Liver (tissue), 9 donors: ENCODE measurements around the gene KSR2. TPM values are rescaled to one million over a fixed set of nuclear protein-coding genes. Genes with fewer than 3 reads are reported as not detected.
A peak's percentile ranks its signal among the peaks of the same experiment; 100 is the strongest.

ENCODE experiments used
- DNase-seq: peaks from one replicate; pipeline ENCODE4 v3.0.0-alpha.2; 2017; ENCODE audit warnings: low spot score
- H3K27ac ChIP-seq, 2 donors: one replicate each; pipeline ENCODE4 v1.7.0; 2013; ENCODE audit warnings: inconsistent platforms in 2 of 2, low read length in 2 of 2, control low read depth in 1 of 2, low read depth in 1 of 2, mild to moderate bottlenecking in 1 of 2
- H3K27me3 ChIP-seq, 4 donors: one replicate each; pipeline versions ENCODE4 v1.6.1 to v1.7.0; 2013; ENCODE audit warnings: low read length in 3 of 4, inconsistent platforms in 1 of 4, mild to moderate bottlenecking in 1 of 4, moderate library complexity in 1 of 4; ENCODE audit not compliant: control insufficient read depth in 4 of 4, insufficient read depth in 4 of 4
- H3K36me3 ChIP-seq, 4 donors: one replicate each; pipeline versions ENCODE4 v1.6.1 to v1.7.0; 2013; ENCODE audit warnings: low read length in 3 of 4, mild to moderate bottlenecking in 3 of 4, low read depth in 1 of 4, moderate library complexity in 1 of 4; ENCODE audit not compliant: control insufficient read depth in 4 of 4, insufficient read depth in 3 of 4
- H3K4me1 ChIP-seq, 4 donors: one replicate each; pipeline versions ENCODE4 v1.6.1 to v1.7.0; 2013; ENCODE audit warnings: low read length in 3 of 4, mild to moderate bottlenecking in 3 of 4, moderate library complexity in 1 of 4; ENCODE audit not compliant: control insufficient read depth in 4 of 4, insufficient read depth in 4 of 4
- H3K4me3 ChIP-seq, 3 donors: one replicate each; pipeline versions ENCODE4 v1.6.1 to v1.7.0; 2013; ENCODE audit warnings: low read length in 3 of 3, control low read depth in 1 of 3, low read depth in 1 of 3, mild to moderate bottlenecking in 1 of 3
- H3K9ac ChIP-seq, 2 donors: one replicate each; pipeline ENCODE4 v1.7.0; 2013; ENCODE audit warnings: low read length in 2 of 2, mild to moderate bottlenecking in 2 of 2, moderate library complexity in 2 of 2, control low read depth in 1 of 2, low read depth in 1 of 2
- H3K9me3 ChIP-seq, 4 donors: one replicate each; pipeline versions ENCODE4 v1.6.1 to v1.7.0; 2013; ENCODE audit warnings: low read length in 3 of 4; ENCODE audit not compliant: control insufficient read depth in 4 of 4
- CTCF ChIP-seq: fragments of 150-350 bp; IDR thresholded peaks from 2 replicates; pipeline ENCODE4 v1.5.1; 2017; ENCODE audit warnings: improper control_type of control experiment, low read depth, low read length; ENCODE audit not compliant: missing input control
- HNF4A ChIP-seq, 2 donors: conservative IDR thresholded peaks; 2 replicates each; pipeline ENCODE4 v1.6.1; 2016; ENCODE audit warnings: antibody characterized with exemption in 2 of 2, mild to moderate bottlenecking in 2 of 2
- REST ChIP-seq: IDR thresholded peaks from 2 replicates; pipeline ENCODE4 v1.6.1; 2016; ENCODE audit warnings: antibody characterized with exemption, mild to moderate bottlenecking
- YY1 ChIP-seq: IDR thresholded peaks from 2 replicates; pipeline ENCODE4 v1.6.1; 2016; ENCODE audit warnings: antibody characterized with exemption, mild to moderate bottlenecking
- ZBTB33 ChIP-seq: IDR thresholded peaks from 2 replicates; pipeline ENCODE4 v1.6.1; 2016; ENCODE audit warnings: antibody characterized with exemption
- WGBS: extraction: QIAGEN DNeasy Blood & Tissue Kit; methylation state at CpG from one replicate; pipeline ENCODE4 v1.1.7; 2013; 5-methylcytosine and 5-hydroxymethylcytosine counted together
- polyA plus RNA-seq, 2 donors: library from polyadenylated mRNA; stranded (reverse) in 1 of 2; unstranded in 1 of 2; fragments of 200-250 nt in 1 of 2; fragments of >200 nt in 1 of 2; fragmentation: Nextera tagmentation in 1 of 2; extraction: Ambion mirVana in 1 of 2; gene quantifications; one replicate each; pipeline versions ENCODE4 v1.2.1 to v1.2.3, GENCODE V29; 2013 to 2015
- total RNA-seq, 2 donors: library from RNA; depleted of rRNA; stranded (reverse); fragments of >200 nt; gene quantifications; one replicate each; pipeline ENCODE4 v1.2.3, GENCODE V29; 2014
- donor health status: healthy.
- donor health status: healthy.
- donor health status: healthy.
- donor health status: healthy.
- donor health status: healthy.

KSR2 gene
- total and polyA plus RNA-seq, 4 donors, result under 0.01 to 0.02 (median under 0.01) TPM; not detected in 1

DNA sequence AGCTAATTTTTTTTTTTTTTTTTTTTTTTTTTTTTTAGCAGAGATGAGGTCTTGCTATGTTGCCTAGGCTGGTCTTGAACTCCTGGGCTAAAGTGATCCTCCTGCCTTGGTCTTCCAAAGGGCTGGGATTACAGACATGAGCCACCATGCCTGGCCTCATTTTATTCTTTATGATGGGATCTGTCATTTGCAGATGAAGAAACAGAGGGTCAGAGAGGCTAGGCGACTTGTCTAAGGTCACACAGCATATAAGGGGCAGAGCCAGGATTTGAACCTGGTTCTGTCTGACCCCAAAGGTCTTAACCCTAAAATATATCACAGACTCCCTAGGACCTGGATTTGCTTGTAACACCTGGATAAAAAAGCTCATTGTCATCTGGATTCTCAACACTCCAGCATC lies 282.6 kb downstream of the KSR2 start:
- H3K4me3 ChIP-seq, result no peak overlapping the region
- H3K36me3 ChIP-seq, result no peaks in the 10 kb centered on the region
- no peaks in the 10 kb centered on the region for H3K9me3 ChIP-seq
- no peak overlapping the region for H3K27ac ChIP-seq
- WGBS, result 85% methylated on average over 1 of the region's 1 CpG
- DNase-seq, result no peak
- no peak for TF ChIP-seq HNF4A (conservative IDR thresholded peaks at IDR 0.05)
- TF ChIP-seq ZBTB33, result no peak
- TF ChIP-seq CTCF, result no peak
- no peaks in the 10 kb centered on the region for H3K4me1 ChIP-seq
- peaks cover 0 to 6% (median 0%) of the 10 kb centered on the region in 4 donors for H3K27me3 ChIP-seq
- H3K9ac ChIP-seq, result no peak overlapping the region

DNA sequence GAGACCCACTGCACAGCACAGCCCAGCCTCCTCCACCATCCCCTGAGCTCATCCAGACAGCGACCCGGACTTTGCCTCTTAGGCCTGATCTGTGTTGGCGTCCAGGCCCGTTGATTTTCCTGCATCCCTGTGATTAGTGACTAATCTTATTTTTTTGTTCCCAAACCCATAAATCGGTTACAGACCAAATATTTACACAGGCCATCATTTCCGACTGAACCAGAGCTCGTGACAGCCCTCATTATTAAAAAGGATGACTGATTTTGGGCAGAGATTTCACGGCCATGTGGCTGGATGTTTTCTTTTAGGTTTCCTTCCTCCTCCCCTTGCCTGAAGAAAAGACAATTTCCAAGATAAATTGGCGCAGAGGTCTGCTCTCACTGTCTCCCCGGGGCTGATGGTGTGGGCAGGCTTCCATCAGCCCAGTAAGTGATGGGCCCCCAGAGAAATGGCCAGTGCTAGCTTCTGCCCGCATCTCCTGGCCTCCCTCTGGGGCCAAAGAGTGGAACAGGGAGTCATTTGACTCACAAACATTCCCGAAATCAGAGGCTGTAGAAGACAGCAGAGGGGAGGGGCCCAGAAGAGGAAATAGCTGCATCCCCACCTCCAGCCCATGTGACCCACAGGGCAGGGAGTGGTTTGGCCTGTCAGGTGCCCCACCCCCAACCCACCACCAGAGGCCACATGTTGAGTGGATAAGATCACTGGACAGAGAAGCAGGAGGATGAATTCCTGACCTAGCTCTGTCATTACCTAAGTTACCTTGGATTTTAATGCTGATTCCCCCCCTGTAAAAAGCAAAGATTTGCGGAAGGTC lies 283.5 kb downstream of the KSR2 start:
- no peaks in the 10 kb centered on the region for H3K36me3 ChIP-seq
- no peak overlapping the region for H3K27ac ChIP-seq
- no peaks in the 10 kb centered on the region for H3K4me1 ChIP-seq
- peaks cover 0 to 4% (median 0%) of the 10 kb centered on the region in 4 donors for H3K27me3 ChIP-seq
- H3K4me3 ChIP-seq, result no peak overlapping the region
- 41% methylated on average over 13 of the region's 13 CpGs for WGBS
- DNase-seq, result no peak
- no peaks in the 10 kb centered on the region for H3K9me3 ChIP-seq
- no peak overlapping the region for H3K9ac ChIP-seq
- TF ChIP-seq YY1, result no peak
- TF ChIP-seq HNF4A (conservative IDR thresholded peaks at IDR 0.05), result peak in 1 of 2 donors; percentile 10

- TF ChIP-seq REST, result no peak
- DNase-seq, result no peak
- Histone ChIP-seq H3K4me3 (no peak overlapping the region), H3K27ac (no peak overlapping the region), H3K36me3 (no peaks in the 10 kb centered on the region), H3K4me1 (no peaks in the 10 kb centered on the region), H3K27me3 (peaks cover 0 to 4% (median 0%) of the 10 kb centered on the region in 4 donors), H3K9me3 (no peaks in the 10 kb centered on the region), H3K9ac (no peak overlapping the region)
- 91% methylated on average over 6 of the region's 6 CpGs for WGBS
Measured at GRCh38 chr12:117684471-117684870, 284.3 kb downstream of the KSR2 start.
